SK-N-SH treated with all-trans-retinoic acid at 6 μM for 48 hours (cell line): ENCODE measurements around the gene GARNL3.

Source experiments
- ATAC-seq: fragments of 200-7000 bp; cut with Tn5 transposase; 3 replicates; pipeline ENCODE4 v1.9.1; 2020; ENCODE audit warnings: mild to moderate bottlenecking, moderate library complexity
- ARNTL ChIP-seq: fragments of 450-650 bp; formaldehyde crosslinking; IDR thresholded peaks from 2 replicates; pipeline ENCODE4 v1.5.0; 2020; ENCODE audit warnings: low read depth, mild to moderate bottlenecking, moderate library complexity, borderline replicate concordance
- BACH2 ChIP-seq: fragments of 250-450 bp; sonication (Bioruptor Pico); IDR thresholded peaks from 2 replicates; pipeline ENCODE4 v1.9.0; 2021; ENCODE audit warnings: mild to moderate bottlenecking, borderline replicate concordance
- CSDC2 ChIP-seq: fragments of 250-450 bp; sonication (Bioruptor Pico); IDR thresholded peaks from 2 replicates; pipeline ENCODE4 v1.5.0; 2020; ENCODE audit warnings: mild to moderate bottlenecking, moderate library complexity
- ESRRG ChIP-seq: fragments of 250-450 bp; sonication (Bioruptor Pico); IDR thresholded peaks from 2 replicates; pipeline ENCODE4 v1.6.1; 2021; ENCODE audit warnings: mild to moderate bottlenecking
- GLIS3 ChIP-seq: fragments of 250-450 bp; sonication (Bioruptor Pico); IDR thresholded peaks from 2 replicates; pipeline ENCODE4 v1.5.0; 2020; ENCODE audit warnings: mild to moderate bottlenecking, moderate library complexity
- ISL1 ChIP-seq: fragments of 250-450 bp; sonication (Bioruptor Pico); IDR thresholded peaks from 2 replicates; pipeline ENCODE4 v2.1.2; 2022; ENCODE audit warnings: mild to moderate bottlenecking, moderate library complexity
- OSR1 ChIP-seq: fragments of 250-450 bp; sonication (Bioruptor Pico); IDR thresholded peaks from 2 replicates; pipeline ENCODE4 v1.8.0; 2022; ENCODE audit warnings: moderate library complexity, mild to moderate bottlenecking, inconsistent platforms
- PPARA ChIP-seq: fragments of 250-450 bp; sonication (Bioruptor Pico); IDR thresholded peaks from 2 replicates; pipeline ENCODE4 v1.5.0; 2020; ENCODE audit warnings: mild to moderate bottlenecking, borderline replicate concordance
- RARB ChIP-seq: fragments of 250-450 bp; sonication (Bioruptor Pico); IDR thresholded peaks from 2 replicates; pipeline ENCODE4 v1.8.0; 2021; ENCODE audit warnings: mild to moderate bottlenecking, moderate library complexity
- SNAI2 ChIP-seq: fragments of 250-450 bp; sonication (Bioruptor Pico); IDR thresholded peaks from 2 replicates; pipeline ENCODE4 v1.5.0; 2020; ENCODE audit warnings: mild to moderate bottlenecking, moderate library complexity
- TCF4 ChIP-seq: fragments of 250-450 bp; sonication (Bioruptor Pico); IDR thresholded peaks from 2 replicates; pipeline ENCODE4 v1.8.0; 2021; ENCODE audit warnings: mild to moderate bottlenecking, moderate library complexity, borderline replicate concordance
- TOX ChIP-seq: fragments of 250-450 bp; sonication (Bioruptor Pico); IDR thresholded peaks from 2 replicates; pipeline ENCODE4 v1.8.0; 2021; ENCODE audit warnings: mild to moderate bottlenecking, moderate library complexity, borderline replicate concordance
- ZC3H10 ChIP-seq: fragments of 250-450 bp; sonication (Bioruptor Pico); IDR thresholded peaks from 2 replicates; pipeline ENCODE4 v1.5.1; 2021; ENCODE audit warnings: mild to moderate bottlenecking, moderate library complexity
- ZFP3 ChIP-seq: fragments of 250-450 bp; sonication (Bioruptor Pico); IDR thresholded peaks from 2 replicates; pipeline ENCODE4 v1.5.0; 2020; ENCODE audit warnings: mild to moderate bottlenecking, moderate library complexity
- ZFP30 ChIP-seq: fragments of 450-650 bp; formaldehyde crosslinking; IDR thresholded peaks from 2 replicates; pipeline ENCODE4 v1.5.0; 2022; ENCODE audit warnings: mild to moderate bottlenecking, moderate library complexity
- ZNF565 ChIP-seq: fragments of 450-650 bp; formaldehyde crosslinking; conservative IDR thresholded peaks from 2 replicates; pipeline ENCODE4 v1.5.0; 2020; ENCODE audit warnings: low read depth, mild to moderate bottlenecking, moderate library complexity
- ZNF70 ChIP-seq: fragments of 450-650 bp; formaldehyde crosslinking; IDR thresholded peaks from 2 replicates; pipeline ENCODE4 v1.5.0; 2020; ENCODE audit warnings: mild to moderate bottlenecking, moderate library complexity
- ZNF8 ChIP-seq: fragments of 450-650 bp; formaldehyde crosslinking; IDR thresholded peaks from 2 replicates; pipeline ENCODE4 v1.5.0; 2020; ENCODE audit warnings: mild to moderate bottlenecking, moderate library complexity
- TF ChIP-seq, protein P1 (sequence below): fragments of 250-450 bp; sonication (Bioruptor Pico); IDR thresholded peaks from 2 replicates; pipeline ENCODE4 v1.8.0; 2021; ENCODE audit warnings: low read depth, mild to moderate bottlenecking, moderate library complexity, borderline replicate concordance
- TF ChIP-seq, protein P2 (sequence below): fragments of 250-450 bp; sonication (Bioruptor Pico); IDR thresholded peaks from 2 replicates; pipeline ENCODE4 v1.5.1; 2020; ENCODE audit warnings: low read depth, mild to moderate bottlenecking, moderate library complexity
- TF ChIP-seq, protein P3 (sequence below): fragments of 250-450 bp; sonication (Bioruptor Pico); IDR thresholded peaks from 2 replicates; pipeline ENCODE4 v1.8.0; 2020; ENCODE audit warnings: mild to moderate bottlenecking, moderate library complexity, borderline replicate concordance
- TF ChIP-seq, protein P4 (sequence below): fragments of 250-450 bp; sonication (Bioruptor Pico); IDR thresholded peaks from 2 replicates; pipeline ENCODE4 v1.5.0; 2020; ENCODE audit warnings: mild to moderate bottlenecking, moderate library complexity

Gene GARNL3

DNA sequence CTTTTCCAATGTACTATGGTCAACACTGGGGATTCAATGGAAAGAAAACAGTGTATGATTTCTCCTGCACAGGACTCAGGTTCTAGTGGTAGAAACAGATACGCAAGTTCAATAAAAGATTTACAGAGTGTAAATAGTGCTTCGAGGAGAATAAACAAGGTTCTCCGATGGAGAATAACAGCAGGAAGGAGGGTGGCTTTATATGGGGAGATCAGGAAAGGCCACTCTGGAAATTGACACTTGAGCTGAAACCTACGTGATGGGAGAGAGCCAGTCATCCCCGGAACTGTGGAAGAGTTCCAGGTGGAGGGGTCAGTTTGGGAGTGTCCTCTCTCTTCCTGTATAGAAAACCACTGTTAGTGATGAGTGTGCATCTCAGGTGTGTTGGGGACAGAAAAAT, 65.9 kb downstream of the GARNL3 start:
- ATAC-seq = no peak

GRCh38 chr9:127333221-127334064, 68.9 kb downstream of the GARNL3 start:
- no peak for ATAC-seq
- TF ChIP-seq BACH2 (CRISPR knock-in tag) = no peak
- TF ChIP-seq, protein P1, sequence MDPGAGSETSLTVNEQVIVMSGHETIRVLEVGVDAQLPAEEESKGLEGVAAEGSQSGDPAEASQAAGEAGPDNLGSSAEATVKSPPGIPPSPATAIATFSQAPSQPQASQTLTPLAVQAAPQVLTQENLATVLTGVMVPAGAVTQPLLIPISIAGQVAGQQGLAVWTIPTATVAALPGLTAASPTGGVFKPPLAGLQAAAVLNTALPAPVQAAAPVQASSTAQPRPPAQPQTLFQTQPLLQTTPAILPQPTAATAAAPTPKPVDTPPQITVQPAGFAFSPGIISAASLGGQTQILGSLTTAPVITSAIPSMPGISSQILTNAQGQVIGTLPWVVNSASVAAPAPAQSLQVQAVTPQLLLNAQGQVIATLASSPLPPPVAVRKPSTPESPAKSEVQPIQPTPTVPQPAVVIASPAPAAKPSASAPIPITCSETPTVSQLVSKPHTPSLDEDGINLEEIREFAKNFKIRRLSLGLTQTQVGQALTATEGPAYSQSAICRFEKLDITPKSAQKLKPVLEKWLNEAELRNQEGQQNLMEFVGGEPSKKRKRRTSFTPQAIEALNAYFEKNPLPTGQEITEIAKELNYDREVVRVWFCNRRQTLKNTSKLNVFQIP = no peak
- TF ChIP-seq, all 23 proteins: peak for 0

More for the DNA sequence above, 65.9 kb downstream of the GARNL3 start:
- TF ChIP-seq TCF4 (no peak), RARB (CRISPR knock-in tag) (no peak), ZFP3 (no peak), ZNF565 (CRISPR knock-in tag) (no peak), CSDC2 (CRISPR knock-in tag) (no peak), ISL1 (CRISPR knock-in tag) (no peak), ZC3H10 (CRISPR knock-in tag) (no peak), BACH2 (CRISPR knock-in tag) (no peak), ARNTL (CRISPR knock-in tag) (no peak), ZNF70 (CRISPR knock-in tag) (no peak), ESRRG (CRISPR knock-in tag) (no peak)
- TF ChIP-seq, protein P2, sequence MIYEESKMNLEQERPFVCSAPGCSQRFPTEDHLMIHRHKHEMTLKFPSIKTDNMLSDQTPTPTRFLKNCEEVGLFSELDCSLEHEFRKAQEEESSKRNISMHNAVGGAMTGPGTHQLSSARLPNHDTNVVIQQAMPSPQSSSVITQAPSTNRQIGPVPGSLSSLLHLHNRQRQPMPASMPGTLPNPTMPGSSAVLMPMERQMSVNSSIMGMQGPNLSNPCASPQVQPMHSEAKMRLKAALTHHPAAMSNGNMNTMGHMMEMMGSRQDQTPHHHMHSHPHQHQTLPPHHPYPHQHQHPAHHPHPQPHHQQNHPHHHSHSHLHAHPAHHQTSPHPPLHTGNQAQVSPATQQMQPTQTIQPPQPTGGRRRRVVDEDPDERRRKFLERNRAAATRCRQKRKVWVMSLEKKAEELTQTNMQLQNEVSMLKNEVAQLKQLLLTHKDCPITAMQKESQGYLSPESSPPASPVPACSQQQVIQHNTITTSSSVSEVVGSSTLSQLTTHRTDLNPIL (CRISPR knock-in tag) = no peak
- TF ChIP-seq, protein P3, sequence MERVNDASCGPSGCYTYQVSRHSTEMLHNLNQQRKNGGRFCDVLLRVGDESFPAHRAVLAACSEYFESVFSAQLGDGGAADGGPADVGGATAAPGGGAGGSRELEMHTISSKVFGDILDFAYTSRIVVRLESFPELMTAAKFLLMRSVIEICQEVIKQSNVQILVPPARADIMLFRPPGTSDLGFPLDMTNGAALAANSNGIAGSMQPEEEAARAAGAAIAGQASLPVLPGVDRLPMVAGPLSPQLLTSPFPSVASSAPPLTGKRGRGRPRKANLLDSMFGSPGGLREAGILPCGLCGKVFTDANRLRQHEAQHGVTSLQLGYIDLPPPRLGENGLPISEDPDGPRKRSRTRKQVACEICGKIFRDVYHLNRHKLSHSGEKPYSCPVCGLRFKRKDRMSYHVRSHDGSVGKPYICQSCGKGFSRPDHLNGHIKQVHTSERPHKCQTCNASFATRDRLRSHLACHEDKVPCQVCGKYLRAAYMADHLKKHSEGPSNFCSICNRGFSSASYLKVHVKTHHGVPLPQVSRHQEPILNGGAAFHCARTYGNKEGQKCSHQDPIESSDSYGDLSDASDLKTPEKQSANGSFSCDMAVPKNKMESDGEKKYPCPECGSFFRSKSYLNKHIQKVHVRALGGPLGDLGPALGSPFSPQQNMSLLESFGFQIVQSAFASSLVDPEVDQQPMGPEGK (CRISPR knock-in tag) = no peak

- no peak for ATAC-seq
- TF ChIP-seq TOX (CRISPR knock-in tag) (no peak), ZNF70 (CRISPR knock-in tag) (no peak), SNAI2 (CRISPR knock-in tag) (no peak), OSR1 (CRISPR knock-in tag) (no peak), ARNTL (CRISPR knock-in tag) (no peak), GLIS3 (CRISPR knock-in tag) (no peak), ZNF8 (no peak), RARB (CRISPR knock-in tag) (no peak), BACH2 (CRISPR knock-in tag) (no peak), TCF4 (no peak), ZFP30 (CRISPR knock-in tag) (no peak), PPARA (CRISPR knock-in tag) (no peak), ZFP3 (no peak), ISL1 (CRISPR knock-in tag) (no peak), ZC3H10 (CRISPR knock-in tag) (no peak), CSDC2 (CRISPR knock-in tag) (no peak)
- TF ChIP-seq, protein P4, sequence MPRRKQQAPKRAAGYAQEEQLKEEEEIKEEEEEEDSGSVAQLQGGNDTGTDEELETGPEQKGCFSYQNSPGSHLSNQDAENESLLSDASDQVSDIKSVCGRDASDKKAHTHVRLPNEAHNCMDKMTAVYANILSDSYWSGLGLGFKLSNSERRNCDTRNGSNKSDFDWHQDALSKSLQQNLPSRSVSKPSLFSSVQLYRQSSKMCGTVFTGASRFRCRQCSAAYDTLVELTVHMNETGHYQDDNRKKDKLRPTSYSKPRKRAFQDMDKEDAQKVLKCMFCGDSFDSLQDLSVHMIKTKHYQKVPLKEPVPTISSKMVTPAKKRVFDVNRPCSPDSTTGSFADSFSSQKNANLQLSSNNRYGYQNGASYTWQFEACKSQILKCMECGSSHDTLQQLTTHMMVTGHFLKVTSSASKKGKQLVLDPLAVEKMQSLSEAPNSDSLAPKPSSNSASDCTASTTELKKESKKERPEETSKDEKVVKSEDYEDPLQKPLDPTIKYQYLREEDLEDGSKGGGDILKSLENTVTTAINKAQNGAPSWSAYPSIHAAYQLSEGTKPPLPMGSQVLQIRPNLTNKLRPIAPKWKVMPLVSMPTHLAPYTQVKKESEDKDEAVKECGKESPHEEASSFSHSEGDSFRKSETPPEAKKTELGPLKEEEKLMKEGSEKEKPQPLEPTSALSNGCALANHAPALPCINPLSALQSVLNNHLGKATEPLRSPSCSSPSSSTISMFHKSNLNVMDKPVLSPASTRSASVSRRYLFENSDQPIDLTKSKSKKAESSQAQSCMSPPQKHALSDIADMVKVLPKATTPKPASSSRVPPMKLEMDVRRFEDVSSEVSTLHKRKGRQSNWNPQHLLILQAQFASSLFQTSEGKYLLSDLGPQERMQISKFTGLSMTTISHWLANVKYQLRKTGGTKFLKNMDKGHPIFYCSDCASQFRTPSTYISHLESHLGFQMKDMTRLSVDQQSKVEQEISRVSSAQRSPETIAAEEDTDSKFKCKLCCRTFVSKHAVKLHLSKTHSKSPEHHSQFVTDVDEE = no peak
- TF ChIP-seq, protein P1 = no peak
- TF ChIP-seq, protein P2 (CRISPR knock-in tag) = no peak
- TF ChIP-seq, all 23 proteins: peak for 0
These were observed 70.2 kb downstream of the GARNL3 start for GRCh38 chr9:127334725-127335124.
